HG03025 (cell line): Measurements from ENCODE around the gene TGFB1I1.
"Not testable (repeated sequence)": the region's sequence is repeated elsewhere in the genome, so short reads cannot be mapped to it uniquely, and the experiment has no call there.

Experiments
- ATAC-seq: cut with Tn5 transposase; IDR thresholded peaks from one replicate; pipeline ENCODE4 v1.9.1; 2021; ENCODE audit warnings: mild to moderate bottlenecking, moderate library complexity; ENCODE audit not compliant: unreplicated experiment, low FRiP score

Gene TGFB1I1

GRCh38 chr16:31507929-31508705 is 36.2 kb downstream of the TGFB1I1 start, which contains the start of gene RUSF1:
TSS of gene RUSF1 (minus strand) at chr16:31508391. CDS start at chr16:31508373, 18 bp downstream.
- ATAC-seq = peak; percentile 72

GRCh38 chr16:31508706-31509195 is 36.8 kb downstream of the TGFB1I1 start:
- no peak for ATAC-seq

DNA sequence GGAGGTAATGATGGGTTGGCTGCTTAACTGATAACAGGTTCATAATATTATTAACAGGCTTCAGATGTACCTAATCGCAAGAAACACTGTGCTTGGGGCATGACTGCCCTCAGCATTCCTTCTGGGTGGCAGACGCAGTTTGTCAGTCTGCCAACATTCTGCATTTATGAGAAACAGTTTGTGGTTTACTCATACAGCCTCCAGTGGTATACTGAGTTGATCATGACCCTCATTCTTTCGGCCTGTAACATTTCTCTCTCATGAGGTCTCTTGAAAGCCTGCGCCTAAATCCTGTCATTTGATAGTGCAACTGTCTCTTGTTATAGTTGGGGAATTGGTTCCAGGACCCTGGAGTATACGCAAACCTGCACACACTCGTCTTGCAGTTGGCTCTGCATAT is 41.2 kb downstream of the TGFB1I1 start:
- ATAC-seq = no peak

- ATAC-seq = no peak
Observed at GRCh38 chr16:31513884-31514283, 41.9 kb downstream of the TGFB1I1 start.

GRCh38 chr16:31517800-31518402 is 45.9 kb downstream of the TGFB1I1 start:
- ATAC-seq = no peak

- ATAC-seq = no peak
Observed at GRCh38 chr16:31519759-31520431, 47.9 kb downstream of the TGFB1I1 start.

- ATAC-seq = no peak
Observed at GRCh38 chr16:31521368-31521767, 49.4 kb downstream of the TGFB1I1 start.

DNA sequence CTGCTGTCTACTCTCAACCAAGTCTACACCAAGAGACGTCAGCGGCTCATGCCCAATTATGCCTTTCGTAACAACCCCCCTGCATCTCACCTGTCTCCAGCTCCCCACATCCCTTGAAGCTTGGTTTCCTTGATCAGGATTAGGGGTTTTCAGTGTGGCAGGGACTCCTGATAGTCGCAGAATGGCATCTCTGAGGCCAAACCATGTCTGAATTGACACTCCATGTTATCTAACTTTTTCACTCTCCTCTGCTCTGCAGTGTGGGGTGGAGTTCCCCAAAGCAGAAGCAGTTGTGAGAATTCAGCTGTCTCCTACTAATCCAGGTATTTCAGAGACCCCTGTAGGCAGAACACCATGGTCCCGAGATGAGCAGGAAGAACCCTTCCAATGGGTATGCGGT is 50.1 kb downstream of the TGFB1I1 start:
- ATAC-seq = no peak

DNA sequence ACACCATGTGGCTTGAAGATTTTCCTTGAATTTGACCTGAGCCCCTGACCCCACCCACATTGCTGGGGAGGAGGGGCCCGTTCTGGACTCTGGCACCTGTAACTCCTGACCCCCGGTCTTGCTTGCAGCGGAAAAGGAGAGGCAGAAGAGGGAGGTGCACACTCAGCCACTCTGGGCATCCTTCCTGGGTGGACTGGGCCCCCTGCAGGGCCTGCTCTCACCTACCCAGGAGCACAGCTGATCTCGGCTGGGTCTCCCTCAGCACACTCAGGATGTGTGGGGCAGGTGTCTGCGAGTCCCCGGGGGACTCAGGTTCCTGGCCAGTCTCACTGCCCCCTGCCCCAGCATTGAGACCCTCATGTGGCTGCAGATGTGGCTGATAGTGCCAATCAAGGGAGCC is 51.8 kb downstream of the TGFB1I1 start:
- not testable (repeated sequence) for ATAC-seq

DNA sequence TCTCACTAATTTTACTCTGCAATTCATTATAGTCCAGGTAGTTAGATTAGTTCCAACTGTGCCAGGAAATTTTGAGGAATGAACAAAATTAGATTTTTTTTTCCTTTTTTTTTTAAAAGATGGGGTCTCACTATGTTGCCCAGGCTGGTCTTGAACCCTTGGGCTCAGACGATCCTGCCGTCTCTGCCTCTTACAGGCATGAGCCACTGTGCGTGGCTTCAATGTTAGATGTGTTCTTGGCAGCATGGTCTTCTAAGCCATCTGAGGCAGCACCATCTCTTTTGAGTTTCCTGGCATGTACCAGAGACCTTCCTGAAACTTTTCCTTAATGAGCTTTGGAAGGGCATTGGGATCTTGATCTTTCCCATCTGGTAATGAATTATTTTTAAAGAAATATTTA is 53.2 kb downstream of the TGFB1I1 start:
- ATAC-seq = no peak
